A549 (cell line): Measurements from ENCODE around the gene APMAP. TPM values are rescaled to one million over a fixed set of nuclear protein-coding genes. Genes with fewer than 3 reads are reported as not detected.

Experiments
- ATAC-seq, 2 experiments: fragments of 200-7000 bp in 1 of 2; fragments of >200 bp in 1 of 2; cut with Nextera tagmentation in 1 of 2; cut with Tn5 transposase in 1 of 2; 3 replicates each; pipeline versions ENCODE4 v1.8.0 to v1.9.1; 2018 to 2020; ENCODE audit warnings: mild to moderate bottlenecking in 1 of 2, moderate library complexity in 1 of 2
- CTCF ChIA-PET: fragments of 300-600 bp; sonication (Branson Sonifier 250); formaldehyde crosslinking; extraction: SDS; loops from one replicate; lab custom pipeline; 2021; ENCODE audit warnings: antibody characterized with exemption, inconsistent platforms; lab: Yijun Ruan, JAX
- POLR2A ChIA-PET: fragments of 350-600 bp; formaldehyde crosslinking; extraction: SDS; loops from one replicate; lab custom pipeline; 2021; ENCODE audit warnings: antibody characterized with exemption, inconsistent platforms; lab: Yijun Ruan, JAX
- DNase-seq, 2 experiments: peaks; one replicate each; pipeline versions ENCODE4 v3.0.0 to v3.0.0-alpha.2; 2011 to 2016; ENCODE audit warnings: low read depth in 1 of 2, low spot score in 1 of 2
- FAIRE-seq: peaks from 2 replicates; lab custom pipeline; 2011; peaks lifted over from hg19 to GRCh38; lab: Jason Lieb, UNC
- H3K27ac ChIP-seq, 2 experiments: fragments of >200 bp; sonication (Bioruptor Twin); formaldehyde crosslinking; 3 replicates each; pipeline ENCODE4 v1.5.1; 2016 to 2017
- H3K4me1 ChIP-seq: fragments of >200 bp; sonication (Bioruptor Twin); formaldehyde crosslinking; 3 replicates; pipeline ENCODE4 v1.6.1; 2016
- H3K4me2 ChIP-seq: fragments of >200 bp; sonication (Bioruptor Twin); formaldehyde crosslinking; 3 replicates; pipeline ENCODE4 v1.6.1; 2016
- H3K4me3 ChIP-seq: fragments of >200 bp; sonication (Bioruptor Twin); formaldehyde crosslinking; 3 replicates; pipeline ENCODE4 v1.5.1; 2016
- H3K9me3 ChIP-seq: fragments of >200 bp; sonication (Bioruptor Twin); formaldehyde crosslinking; 3 replicates; pipeline ENCODE4 v1.6.1; 2016
- ATOH8 ChIP-seq: fragments of 250-450 bp; sonication (Bioruptor Pico); IDR thresholded peaks from 2 replicates; pipeline ENCODE4 v1.5.0; 2020; ENCODE audit warnings: low read depth, mild to moderate bottlenecking, moderate library complexity
- BHLHE40 ChIP-seq: IDR thresholded peaks from 2 replicates; pipeline ENCODE4 v1.6.1; 2012; ENCODE audit warnings: low read depth, low read length, inconsistent platforms
- CBX2 ChIP-seq: fragments of 200-600 bp; sonication (generic); IDR thresholded peaks from 2 replicates; pipeline ENCODE4 v1.6.1; 2016; ENCODE audit warnings: low read depth, mild to moderate bottlenecking, borderline replicate concordance
- CBX8 ChIP-seq: fragments of 200-600 bp; sonication (generic); IDR thresholded peaks from 2 replicates; pipeline ENCODE4 v1.6.1; 2016
- CEBPB ChIP-seq, 2 experiments: fragments of >200 bp in 1 of 2; sonication (Bioruptor Twin) in 1 of 2; formaldehyde crosslinking in 1 of 2; IDR thresholded peaks; 2 replicates each; pipeline ENCODE4 v1.6.1; 2012 to 2016
- CHD4 ChIP-seq: fragments of 200-600 bp; sonication (generic); IDR thresholded peaks from 2 replicates; pipeline ENCODE4 v1.6.1; 2016; ENCODE audit warnings: antibody characterized with exemption, mild to moderate bottlenecking, borderline replicate concordance
- FOSB ChIP-seq: fragments of 250-450 bp; sonication (Bioruptor Pico); IDR thresholded peaks from 2 replicates; pipeline ENCODE4 v1.5.0; 2020; ENCODE audit warnings: mild to moderate bottlenecking, moderate library complexity
- FOXS1 ChIP-seq: fragments of 250-450 bp; sonication (Bioruptor Pico); IDR thresholded peaks from 2 replicates; pipeline ENCODE4 v1.5.0; 2020; ENCODE audit warnings: mild to moderate bottlenecking, moderate library complexity
- HDAC2 ChIP-seq: fragments of 200-600 bp; sonication (generic); IDR thresholded peaks from 2 replicates; pipeline ENCODE4 v1.6.1; 2016
- HEYL ChIP-seq: fragments of 250-450 bp; sonication (Bioruptor Pico); IDR thresholded peaks from 2 replicates; pipeline ENCODE4 v1.8.0; 2021; ENCODE audit warnings: mild to moderate bottlenecking, moderate library complexity
- HOXA7 ChIP-seq: fragments of 250-450 bp; sonication (Bioruptor Pico); IDR thresholded peaks from 2 replicates; pipeline ENCODE4 v1.5.0; 2020; ENCODE audit warnings: mild to moderate bottlenecking, moderate library complexity
- HOXB13 ChIP-seq: fragments of 250-450 bp; sonication (Bioruptor Pico); IDR thresholded peaks from 2 replicates; pipeline ENCODE4 v1.5.0; 2020; ENCODE audit warnings: low read depth, mild to moderate bottlenecking, moderate library complexity
- JUN ChIP-seq, 2 experiments: fragments of >200 bp; sonication (Bioruptor Twin); formaldehyde crosslinking; IDR thresholded peaks; 2 replicates in 1 of 2; 3 replicates in 1 of 2; pipeline ENCODE4 v1.6.1; 2016 to 2017
- KDM1A ChIP-seq: fragments of 200-600 bp; sonication (generic); IDR thresholded peaks from 2 replicates; pipeline ENCODE4 v1.6.1; 2016; ENCODE audit warnings: low read depth, mild to moderate bottlenecking
- KDM5A ChIP-seq: fragments of 200-600 bp; sonication (generic); IDR thresholded peaks from 2 replicates; pipeline ENCODE4 v1.6.1; 2016; ENCODE audit warnings: antibody characterized with exemption, mild to moderate bottlenecking
- MAX ChIP-seq: IDR thresholded peaks from 2 replicates; pipeline ENCODE4 v1.6.1; 2012
- NFE2L2 ChIP-seq: fragments of 150-350 bp; conservative IDR thresholded peaks from 2 replicates; pipeline ENCODE4 v1.6.1; 2014; ENCODE audit warnings: low read length
- NPAS2 ChIP-seq: fragments of 250-450 bp; sonication (Bioruptor Pico); IDR thresholded peaks from 2 replicates; pipeline ENCODE4 v1.8.0; 2022; ENCODE audit warnings: mild to moderate bottlenecking, moderate library complexity, borderline replicate concordance
- NR3C1 ChIP-seq: fragments of >200 bp; sonication (Bioruptor Twin); formaldehyde crosslinking; IDR thresholded peaks from 3 replicates; pipeline ENCODE4 v1.6.1; 2017
- POLR2A ChIP-seq: IDR thresholded peaks from 2 replicates; pipeline ENCODE4 v1.6.1; 2012; ENCODE audit warnings: mild to moderate bottlenecking, low read length
- RAD21 ChIP-seq, 2 experiments: fragments of >200 bp in 1 of 2; sonication (Bioruptor Twin) in 1 of 2; formaldehyde crosslinking in 1 of 2; IDR thresholded peaks in 1 of 2; conservative IDR thresholded peaks in 1 of 2; 2 replicates in 1 of 2; 3 replicates in 1 of 2; pipeline ENCODE4 v1.6.1; 2012 to 2018; ENCODE audit warnings: inconsistent platforms in 1 of 2
- RCOR1 ChIP-seq: fragments of 150-350 bp; IDR thresholded peaks from 2 replicates; pipeline ENCODE4 v1.6.1; 2014; ENCODE audit warnings: antibody characterized with exemption, low read length, low read depth
- REST ChIP-seq: fragments of 200-600 bp; sonication (generic); IDR thresholded peaks from 2 replicates; pipeline ENCODE4 v1.6.1; 2016; ENCODE audit warnings: antibody characterized with exemption, mild to moderate bottlenecking, moderate library complexity
- SMC3 ChIP-seq: fragments of >200 bp; sonication (Bioruptor Twin); formaldehyde crosslinking; IDR thresholded peaks from 3 replicates; pipeline ENCODE4 v1.6.1; 2018; ENCODE audit warnings: inconsistent platforms
- TFCP2L1 ChIP-seq: fragments of 250-450 bp; sonication (Bioruptor Pico); IDR thresholded peaks from 2 replicates; pipeline ENCODE4 v1.5.0; 2021; ENCODE audit warnings: mild to moderate bottlenecking
- USF2 ChIP-seq: fragments of 450-650 bp; IDR thresholded peaks from 2 replicates; pipeline ENCODE4 v1.6.1; 2014; ENCODE audit warnings: antibody characterized with exemption
- ZC3H11A ChIP-seq: fragments of 450-650 bp; IDR thresholded peaks from 2 replicates; pipeline ENCODE4 v1.6.1; 2014; ENCODE audit warnings: antibody characterized with exemption, mild to moderate bottlenecking
- ZFP36 ChIP-seq: fragments of 450-650 bp; IDR thresholded peaks from 2 replicates; pipeline ENCODE4 v1.6.1; 2014; ENCODE audit warnings: borderline replicate concordance; ENCODE audit not compliant: partially characterized antibody
- ZNF302 ChIP-seq: fragments of 250-450 bp; sonication (Bioruptor Pico); IDR thresholded peaks from 2 replicates; pipeline ENCODE4 v1.9.0; 2021; ENCODE audit warnings: inconsistent platforms, mild to moderate bottlenecking, moderate library complexity
- WGBS: methylation state at CpG from one replicate; pipeline ENCODE4 v1.1.6; 2017; ENCODE audit errors: missing lambda C conversion rate; 5-methylcytosine and 5-hydroxymethylcytosine counted together
- polyA plus RNA-seq, 4 experiments: library from polyadenylated mRNA; depleted of rRNA in 3 of 4; stranded (reverse); fragments of >200 nt; fragmentation: RNase III in 1 of 4; extraction: RNeasy Plus Mini Kit Qiagen cat#74134 plus additional on column Dnase treatment in 1 of 4; gene quantifications; 2 replicates in 3 of 4; 3 replicates in 1 of 4; pipeline ENCODE4 v1.2.3, GENCODE V29; 2011 to 2017
- TF ChIP-seq, protein P1 (sequence below): IDR thresholded peaks from 2 replicates; pipeline ENCODE4 v1.6.1; 2012; ENCODE audit warnings: low read depth, borderline replicate concordance
- TF ChIP-seq, protein P2 (sequence below): fragments of 150-350 bp; IDR thresholded peaks from 2 replicates; pipeline ENCODE4 v1.6.1; 2014; ENCODE audit warnings: low read depth, mild to moderate bottlenecking, low read length
- TF ChIP-seq, protein P3 (sequence below): fragments of 250-450 bp; sonication (Bioruptor Pico); IDR thresholded peaks from 2 replicates; pipeline ENCODE4 v1.5.0; 2021; ENCODE audit warnings: mild to moderate bottlenecking, moderate library complexity, borderline replicate concordance

The APMAP gene
- polyA plus RNA-seq, 2 of the 4 experiments (the other 2 are of a cell fraction): 113 to 141 TPM

GRCh38 chr20:24994470-24995368 is 2.2 kb upstream of the APMAP start:
- FAIRE-seq (no peak), ATAC-seq (peak; percentile 47 to 66; a peak in 5 of 6 replicates), DNase-seq (peak; percentile 76 to 91)
- WGBS: 30% methylated on average over 20 of the region's 20 CpGs
- Histone ChIP-seq H3K4me3 (no peak overlapping the region), H3K4me1 (peaks cover 40% of the 10 kb centered on the region), H3K4me2 (peak overlapping the region; percentile 70), H3K27ac (peak overlapping the region; percentile 28 to 95; a peak in 4 of 6 replicates), H3K9me3 (no peaks in the 10 kb centered on the region)
- ChIA-PET CTCF (interaction anchor here (0.7 to 9.1 kb wide), 82 partner anchors 9 to 1057 kb away, joined by 3 to 130 read pairs (median 5); partner anchors contain the start of genes ACSS1, ENTPD6, GINS1 and PYGB), POLR2A (interaction anchor here (2.2 kb wide), 1 partner anchor 71 kb away, joined by 7 read pairs; no protein-coding TSS in a partner anchor)
- TF ChIP-seq NPAS2 (CRISPR knock-in tag) (no peak), REST (no peak), HDAC2 (no peak), POLR2A (no peak), ZNF302 (no peak), FOXS1 (CRISPR knock-in tag) (no peak), JUN (IDR thresholded peaks at IDR 0.05) (no peak), TFCP2L1 (CRISPR knock-in tag) (no peak), KDM1A (no peak), CHD4 (no peak), MAX (peak; percentile 47; the same call in 1 of the 2 replicates), ZC3H11A (no peak), NFE2L2 (no peak), RAD21 (conservative IDR thresholded peaks at IDR 0.05 in 1 of 2, IDR thresholded peaks at IDR 0.05 in 1 of 2) (peak; percentile 99), ATOH8 (CRISPR knock-in tag) (no peak), RCOR1 (no peak), HOXA7 (CRISPR knock-in tag) (no peak), CBX8 (no peak), NR3C1 (no peak), HEYL (CRISPR knock-in tag) (no peak), CBX2 (no peak), SMC3 (peak; percentile 99), BHLHE40 (no peak), CEBPB (IDR thresholded peaks at IDR 0.05) (no peak; a peak in 1 of 4 replicates), USF2 (no peak), ZFP36 (no peak), KDM5A (no peak), FOSB (CRISPR knock-in tag) (no peak), HOXB13 (no peak)
- TF ChIP-seq, protein P1, sequence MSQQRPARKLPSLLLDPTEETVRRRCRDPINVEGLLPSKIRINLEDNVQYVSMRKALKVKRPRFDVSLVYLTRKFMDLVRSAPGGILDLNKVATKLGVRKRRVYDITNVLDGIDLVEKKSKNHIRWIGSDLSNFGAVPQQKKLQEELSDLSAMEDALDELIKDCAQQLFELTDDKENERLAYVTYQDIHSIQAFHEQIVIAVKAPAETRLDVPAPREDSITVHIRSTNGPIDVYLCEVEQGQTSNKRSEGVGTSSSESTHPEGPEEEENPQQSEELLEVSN: no peak
- TF ChIP-seq, protein P2, sequence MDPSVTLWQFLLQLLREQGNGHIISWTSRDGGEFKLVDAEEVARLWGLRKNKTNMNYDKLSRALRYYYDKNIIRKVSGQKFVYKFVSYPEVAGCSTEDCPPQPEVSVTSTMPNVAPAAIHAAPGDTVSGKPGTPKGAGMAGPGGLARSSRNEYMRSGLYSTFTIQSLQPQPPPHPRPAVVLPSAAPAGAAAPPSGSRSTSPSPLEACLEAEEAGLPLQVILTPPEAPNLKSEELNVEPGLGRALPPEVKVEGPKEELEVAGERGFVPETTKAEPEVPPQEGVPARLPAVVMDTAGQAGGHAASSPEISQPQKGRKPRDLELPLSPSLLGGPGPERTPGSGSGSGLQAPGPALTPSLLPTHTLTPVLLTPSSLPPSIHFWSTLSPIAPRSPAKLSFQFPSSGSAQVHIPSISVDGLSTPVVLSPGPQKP: no peak
- TF ChIP-seq, protein P3, sequence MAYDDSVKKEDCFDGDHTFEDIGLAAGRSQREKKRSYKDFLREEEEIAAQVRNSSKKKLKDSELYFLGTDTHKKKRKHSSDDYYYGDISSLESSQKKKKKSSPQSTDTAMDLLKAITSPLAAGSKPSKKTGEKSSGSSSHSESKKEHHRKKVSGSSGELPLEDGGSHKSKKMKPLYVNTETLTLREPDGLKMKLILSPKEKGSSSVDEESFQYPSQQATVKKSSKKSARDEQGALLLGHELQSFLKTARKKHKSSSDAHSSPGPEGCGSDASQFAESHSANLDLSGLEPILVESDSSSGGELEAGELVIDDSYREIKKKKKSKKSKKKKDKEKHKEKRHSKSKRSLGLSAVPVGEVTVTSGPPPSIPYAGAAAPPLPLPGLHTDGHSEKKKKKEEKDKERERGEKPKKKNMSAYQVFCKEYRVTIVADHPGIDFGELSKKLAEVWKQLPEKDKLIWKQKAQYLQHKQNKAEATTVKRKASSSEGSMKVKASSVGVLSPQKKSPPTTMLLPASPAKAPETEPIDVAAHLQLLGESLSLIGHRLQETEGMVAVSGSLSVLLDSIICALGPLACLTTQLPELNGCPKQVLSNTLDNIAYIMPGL (CRISPR knock-in tag): no peak
